AG04450 (cell line): Measurements from ENCODE around the gene IRF1. TPM values are rescaled to one million over a fixed set of nuclear protein-coding genes. Genes with fewer than 3 reads are reported as not detected.

Experiments
- CTCF ChIA-PET: fragments of 300-600, 350-600 bp; formaldehyde crosslinking; extraction: SDS; loops from one replicate; lab custom pipeline; 2022; ENCODE audit warnings: antibody characterized with exemption, inconsistent platforms; lab: Charles Lee
- POLR2A ChIA-PET: fragments of 350-600 bp; formaldehyde crosslinking; extraction: SDS; loops from one replicate; lab custom pipeline; 2021; ENCODE audit warnings: antibody characterized with exemption, inconsistent platforms; lab: Yijun Ruan, JAX
- DNase-seq: peaks from one replicate; pipeline ENCODE4 v3.0.0-alpha.2; 2011; ENCODE audit warnings: low read depth, low spot score
- H3K27ac ChIP-seq: one replicate; pipeline ENCODE4 v1.5.1; 2012; ENCODE audit warnings: low read depth, low read length, control low read depth
- H3K27me3 ChIP-seq: one replicate; pipeline ENCODE4 v1.6.0; 2012; ENCODE audit warnings: low read length; ENCODE audit not compliant: control insufficient read depth, insufficient read depth
- H3K4me3 ChIP-seq: 2 replicates; pipeline ENCODE4 v1.5.1; 2011; ENCODE audit warnings: mild to moderate bottlenecking, low read depth, low read length, control low read depth
- H3K9me3 ChIP-seq: 2 replicates; pipeline ENCODE4 v1.5.1; 2012; ENCODE audit warnings: low read length; ENCODE audit not compliant: control insufficient read depth, insufficient read depth
- polyA plus RNA-seq: library from polyadenylated mRNA; depleted of rRNA; stranded (reverse); fragments of >200 nt; gene quantifications from 2 replicates; pipeline ENCODE4 v1.2.3, GENCODE V29; 2011
- TF ChIP-seq, protein P1 (sequence below): IDR thresholded peaks from 2 replicates; pipeline ENCODE4 v1.5.1; 2011; ENCODE audit warnings: low read depth, low read length, control low read depth, inconsistent platforms

The IRF1 gene
- polyA plus RNA-seq, 1 experiment, result 22.6 TPM

DNA sequence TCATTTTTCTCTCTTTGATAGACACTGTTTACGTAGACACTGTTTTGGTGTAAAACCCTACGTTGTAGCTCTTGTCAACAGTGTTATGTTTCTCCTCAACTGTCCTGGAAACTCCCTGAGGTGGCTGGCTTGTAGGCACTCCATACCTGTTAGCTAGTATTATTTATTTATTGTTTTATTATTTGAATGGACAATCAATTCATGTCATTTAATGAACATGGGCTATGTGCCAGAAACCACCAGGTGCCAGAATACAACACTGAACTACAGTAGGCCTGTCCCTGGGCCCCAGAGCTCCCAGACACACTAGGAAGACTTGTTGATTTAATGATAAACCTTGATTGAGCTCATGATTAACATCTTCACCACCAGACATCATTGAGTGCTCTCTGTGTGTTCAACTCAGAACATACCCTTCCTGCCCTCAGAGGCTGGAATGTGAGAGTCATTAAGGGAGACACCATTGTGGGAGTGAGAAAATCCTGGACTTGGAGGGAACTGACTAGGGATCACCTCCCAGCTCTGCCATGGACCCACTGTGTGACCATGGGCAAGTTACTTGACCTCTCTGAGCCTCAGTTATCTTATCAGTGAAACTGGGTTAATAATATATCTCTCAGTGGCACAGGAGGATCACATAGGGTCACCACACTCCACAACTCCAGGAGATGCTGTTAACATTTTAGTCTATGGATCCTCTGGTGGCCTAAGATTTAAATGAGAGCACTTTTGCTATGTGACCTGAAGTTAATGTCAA, 19.2 kb downstream of the IRF1 start:
- no peaks in the 10 kb centered on the region for H3K27me3 ChIP-seq
- DNase-seq, result no peak
- peaks cover 6% of the 10 kb centered on the region; the same call in 1 of the 2 replicates for H3K9me3 ChIP-seq
- CTCF ChIA-PET, result no interaction called here
- TF ChIP-seq, protein P1, sequence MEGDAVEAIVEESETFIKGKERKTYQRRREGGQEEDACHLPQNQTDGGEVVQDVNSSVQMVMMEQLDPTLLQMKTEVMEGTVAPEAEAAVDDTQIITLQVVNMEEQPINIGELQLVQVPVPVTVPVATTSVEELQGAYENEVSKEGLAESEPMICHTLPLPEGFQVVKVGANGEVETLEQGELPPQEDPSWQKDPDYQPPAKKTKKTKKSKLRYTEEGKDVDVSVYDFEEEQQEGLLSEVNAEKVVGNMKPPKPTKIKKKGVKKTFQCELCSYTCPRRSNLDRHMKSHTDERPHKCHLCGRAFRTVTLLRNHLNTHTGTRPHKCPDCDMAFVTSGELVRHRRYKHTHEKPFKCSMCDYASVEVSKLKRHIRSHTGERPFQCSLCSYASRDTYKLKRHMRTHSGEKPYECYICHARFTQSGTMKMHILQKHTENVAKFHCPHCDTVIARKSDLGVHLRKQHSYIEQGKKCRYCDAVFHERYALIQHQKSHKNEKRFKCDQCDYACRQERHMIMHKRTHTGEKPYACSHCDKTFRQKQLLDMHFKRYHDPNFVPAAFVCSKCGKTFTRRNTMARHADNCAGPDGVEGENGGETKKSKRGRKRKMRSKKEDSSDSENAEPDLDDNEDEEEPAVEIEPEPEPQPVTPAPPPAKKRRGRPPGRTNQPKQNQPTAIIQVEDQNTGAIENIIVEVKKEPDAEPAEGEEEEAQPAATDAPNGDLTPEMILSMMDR, result no peak
- POLR2A ChIA-PET, result interaction anchor here (0.8 to 1.3 kb wide), 2 partner anchors 12 to 20 kb away, joined by 3 read pairs; partner anchors contain the start of gene IRF1
- H3K27ac ChIP-seq, result no peak overlapping the region
- no peak overlapping the region for H3K4me3 ChIP-seq

DNA sequence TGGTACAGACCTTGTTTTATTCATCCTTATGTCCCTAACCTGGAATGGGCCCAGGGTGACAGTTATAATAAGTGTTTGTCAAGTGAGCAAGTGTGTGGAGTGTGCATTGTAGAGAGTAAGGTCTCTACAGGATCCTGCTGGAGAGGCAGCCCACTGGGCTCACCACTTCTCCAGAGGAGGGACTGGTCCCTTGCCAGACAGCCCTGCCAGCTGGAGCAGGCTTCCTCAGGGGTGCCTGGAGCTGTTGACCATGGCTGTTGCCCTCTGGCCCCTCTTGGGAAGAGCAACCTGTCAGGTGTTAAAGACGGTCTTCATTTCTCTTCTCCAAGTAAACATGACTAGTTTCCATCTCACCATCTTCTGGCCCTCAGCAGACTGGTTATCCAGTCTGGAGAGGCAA, 20.0 kb downstream of the IRF1 start:
- Histone ChIP-seq H3K27me3 (no peaks in the 10 kb centered on the region), H3K27ac (no peak overlapping the region), H3K9me3 (peaks cover 6% of the 10 kb centered on the region; the same call in 1 of the 2 replicates), H3K4me3 (no peak overlapping the region)
- TF ChIP-seq, protein P1, result no peak
- DNase-seq, result no peak
- ChIA-PET POLR2A (interaction anchor here (1.5 to 1.9 kb wide), 2 partner anchors 20 to 45 kb away, joined by 9 to 14 read pairs; partner anchors contain the start of gene IRF1), CTCF (interaction anchor here (1.1 to 1.3 kb wide), 2 partner anchors 9 to 45 kb away, joined by 4 to 5 read pairs; no protein-coding TSS in a partner anchor)

GRCh38 chr5:132470010-132470392, 20.6 kb downstream of the IRF1 start:
- CTCF ChIA-PET, result interaction anchor here (0.6 to 1.3 kb wide), 6 partner anchors 9 to 954 kb away, joined by 3 to 5 read pairs (median 4); no protein-coding TSS in a partner anchor
- no peak overlapping the region for H3K27ac ChIP-seq
- DNase-seq, result no peak

DNA sequence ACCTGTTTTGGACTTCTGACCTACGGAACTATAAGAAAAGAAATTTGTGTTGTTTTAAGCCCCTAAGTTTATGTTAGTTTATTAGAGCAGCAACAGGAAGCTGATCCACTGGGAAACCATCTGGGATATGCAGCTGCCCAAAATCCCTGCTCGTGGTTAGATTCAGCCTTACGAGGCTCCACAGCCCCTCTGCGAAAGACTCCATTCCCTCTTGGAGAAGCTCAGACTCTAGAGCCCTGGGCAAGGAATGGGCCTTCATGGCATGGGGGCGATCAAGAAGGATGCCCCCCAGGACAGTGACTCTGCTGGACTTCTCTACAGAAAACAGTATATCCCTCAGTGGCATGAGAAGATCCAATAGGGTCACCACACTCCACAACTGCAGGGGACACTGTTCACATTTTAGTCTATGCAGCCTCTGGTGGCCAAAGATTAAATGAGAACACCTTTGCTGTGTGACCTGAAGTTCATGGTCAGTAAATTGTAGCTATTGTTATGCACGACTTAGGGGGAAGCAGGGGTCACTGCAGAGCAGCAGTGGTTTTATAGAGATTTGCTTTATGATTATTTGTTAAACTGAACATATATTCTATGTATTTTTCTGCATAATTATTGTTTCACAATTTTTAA, 21.1 kb downstream of the IRF1 start:
- Histone ChIP-seq H3K27ac (peak overlapping the region; percentile 31), H3K9me3 (peaks cover 6% of the 10 kb centered on the region; the same call in 1 of the 2 replicates), H3K4me3 (no peak overlapping the region), H3K27me3 (no peaks in the 10 kb centered on the region)
- no peak for DNase-seq
- TF ChIP-seq, protein P1, result no peak
- ChIA-PET POLR2A (interaction anchor here (0.8 to 1.9 kb wide), 6 partner anchors 10 to 47 kb away, joined by 3 to 14 read pairs (median 5); partner anchors contain the start of gene IRF1), CTCF (interaction anchor here (0.6 to 1.3 kb wide), 7 partner anchors 10 to 955 kb away, joined by 3 to 5 read pairs (median 4); no protein-coding TSS in a partner anchor)

More at GRCh38 chr5:132470010-132470392, 20.6 kb downstream of the IRF1 start:
- no peaks in the 10 kb centered on the region for H3K27me3 ChIP-seq
- peaks cover 6% of the 10 kb centered on the region; the same call in 1 of the 2 replicates for H3K9me3 ChIP-seq
- POLR2A ChIA-PET, result interaction anchor here (0.8 to 1.9 kb wide), 6 partner anchors 10 to 47 kb away, joined by 3 to 14 read pairs (median 5); partner anchors contain the start of gene IRF1
- TF ChIP-seq, protein P1, result peak; percentile 13; the same call in 1 of the 2 replicates
- H3K4me3 ChIP-seq, result no peak overlapping the region
